ENCODE results near the gene DPH6.

Gene DPH6

DNA sequence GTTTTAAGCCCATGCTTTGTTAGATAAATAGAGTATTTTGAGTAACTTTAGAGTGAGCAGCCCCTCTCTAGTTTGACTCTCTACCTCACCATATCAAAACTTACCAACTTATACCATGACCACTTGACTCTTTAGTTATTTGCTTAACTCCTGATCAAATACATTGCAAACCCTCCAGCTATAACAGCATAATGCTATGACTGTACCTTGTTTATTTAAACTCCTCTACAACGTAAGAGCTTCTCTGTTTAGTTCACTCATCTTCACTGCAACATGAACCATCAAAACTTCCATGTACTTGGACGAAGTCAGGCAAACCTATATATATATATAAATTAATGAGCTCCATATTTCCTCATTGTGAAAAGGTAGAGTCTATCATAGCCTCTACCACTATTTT lies 218.2 kb downstream of the DPH6 start:
- DNase-seq = no peak

DNA sequence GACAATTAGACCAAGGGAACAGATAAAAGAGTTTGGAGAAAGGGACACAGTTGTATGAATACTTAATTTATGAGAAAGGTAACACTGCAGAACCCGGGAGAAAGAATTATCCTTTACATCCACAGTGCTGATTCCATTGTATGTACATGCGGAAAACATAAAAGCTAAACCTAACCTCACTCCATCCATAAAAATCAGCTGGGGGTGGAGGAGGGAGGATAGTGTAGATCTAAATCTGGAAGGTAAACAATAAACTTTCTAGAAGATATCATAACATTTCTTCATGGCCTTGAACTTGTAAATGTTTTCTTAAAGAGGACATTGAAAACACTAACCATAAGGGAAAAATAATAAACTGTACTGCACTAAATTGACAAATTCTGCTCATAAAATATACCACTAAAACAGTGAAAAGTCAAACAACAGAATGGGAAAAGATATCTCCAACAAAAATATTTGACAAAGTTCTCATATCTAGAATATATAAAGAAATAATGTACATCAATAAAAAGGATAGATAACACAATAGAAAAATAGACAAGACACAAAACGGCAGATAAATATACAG lies 220.5 kb downstream of the DPH6 start:
- no peak for DNase-seq

DNA sequence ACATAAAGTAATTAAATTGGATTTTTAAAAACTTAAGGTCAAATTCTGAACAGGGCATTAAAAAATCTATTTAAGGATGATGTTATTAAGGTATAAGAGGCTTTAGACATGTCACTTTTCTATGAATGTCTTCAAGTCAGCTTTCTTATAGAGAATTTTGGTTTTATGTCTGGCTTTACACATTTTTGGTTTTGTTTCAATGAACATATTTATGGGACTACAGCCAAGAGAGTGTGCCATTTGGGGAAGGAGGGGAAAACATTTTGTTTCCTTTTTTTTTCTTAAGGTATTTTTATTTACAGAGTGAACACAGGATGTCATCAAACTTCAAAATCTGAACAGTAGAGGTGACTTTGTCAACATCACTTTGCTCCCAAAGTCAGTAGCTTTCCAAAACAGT lies 222.8 kb downstream of the DPH6 start:
- no peak for DNase-seq

DNA sequence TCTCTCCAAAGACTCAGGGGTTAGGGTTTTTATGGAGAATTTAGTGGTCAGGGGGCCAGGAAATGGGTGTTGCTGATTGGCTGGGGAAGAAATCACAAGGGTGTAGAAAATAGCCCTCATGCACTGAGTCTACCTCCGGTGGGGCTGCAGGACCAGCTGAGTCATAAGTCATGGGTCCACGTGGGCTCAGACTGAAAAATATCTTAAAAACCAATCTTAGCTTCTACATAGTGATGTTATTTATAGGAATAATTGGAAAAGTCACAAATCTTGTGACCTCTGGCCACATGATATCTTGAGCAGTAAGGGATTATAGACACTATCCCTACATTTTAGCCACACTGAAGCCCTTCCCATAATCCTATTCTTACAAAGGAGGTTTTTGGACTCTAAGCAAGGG lies 224.0 kb downstream of the DPH6 start:
- DNase-seq = no peak

DNA sequence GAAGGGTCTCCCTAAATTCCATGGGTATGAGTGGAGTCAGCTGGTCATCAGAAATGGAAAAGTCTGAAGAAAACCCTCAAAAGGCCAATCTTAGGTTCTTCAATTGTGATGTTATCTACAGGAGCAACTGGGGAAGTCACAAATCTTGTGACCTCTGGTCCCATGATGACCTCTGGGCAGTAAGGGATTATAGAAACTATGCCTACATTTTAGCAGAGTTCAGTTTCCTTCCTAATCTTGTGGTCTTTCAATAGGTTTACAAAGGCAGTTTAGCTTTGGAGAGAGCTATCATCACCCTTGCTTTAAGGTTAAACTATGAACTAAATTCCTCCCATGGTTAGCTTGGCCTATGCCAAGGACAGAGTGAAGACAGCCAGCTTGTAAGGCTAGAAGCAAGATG lies 225.1 kb downstream of the DPH6 start:
- DNase-seq = no peak
